Stimulated activated CD8-positive, alpha-beta memory T cell treated with anti-CD3 and anti-CD28 coated beads, Interleukin-4, amount 100 ng/mL, for 4 hours (primary cell): ENCODE measurements around the gene OBI1.

Experiments
- DNase-seq, 2 donors: peaks; one replicate each; pipeline ENCODE4 v3.0.0-alpha.2; 2020; ENCODE audit warnings: low read depth in 2 of 2, low spot score in 1 of 2

The OBI1 gene

DNA sequence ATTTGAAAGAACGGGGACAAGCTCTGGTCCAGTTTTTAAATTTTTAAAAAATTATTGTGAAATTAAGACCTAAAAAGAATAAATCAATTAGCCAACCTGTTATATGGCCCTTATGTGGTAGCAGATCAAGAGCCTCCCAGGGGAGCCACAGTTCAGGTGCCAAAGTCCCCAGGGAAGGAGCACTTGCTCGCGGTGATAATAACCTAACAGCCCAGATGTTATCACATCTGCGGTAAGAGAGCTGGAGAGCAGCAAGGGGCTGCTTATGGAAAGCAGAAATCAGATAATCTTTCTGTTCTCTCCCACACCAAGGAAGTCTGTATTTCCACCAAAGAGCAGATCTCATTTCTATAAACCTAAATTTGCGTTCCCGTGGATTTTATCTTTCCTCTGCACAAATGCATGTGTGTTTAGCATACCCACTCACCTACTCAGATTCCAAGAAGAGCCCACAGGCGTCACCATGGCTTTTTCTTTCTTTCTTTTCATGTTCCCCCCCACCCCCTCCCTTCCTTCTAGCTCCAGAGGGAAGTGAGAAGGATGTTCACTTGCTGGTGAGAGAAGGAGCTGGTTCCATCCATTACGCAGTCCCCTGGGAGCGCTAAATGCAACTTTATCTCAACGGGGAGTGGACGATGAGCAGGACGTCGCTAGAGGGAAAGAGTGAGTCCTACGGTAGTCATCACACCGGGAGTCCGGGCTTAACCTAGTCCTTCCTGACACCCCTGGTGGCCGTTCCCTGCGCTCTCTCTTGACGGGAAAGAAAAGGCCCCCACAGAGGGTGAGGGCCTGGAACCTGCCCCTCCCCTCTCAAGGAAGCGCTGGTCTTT, 54.0 kb downstream of the OBI1 start:
- no peak for DNase-seq

DNA sequence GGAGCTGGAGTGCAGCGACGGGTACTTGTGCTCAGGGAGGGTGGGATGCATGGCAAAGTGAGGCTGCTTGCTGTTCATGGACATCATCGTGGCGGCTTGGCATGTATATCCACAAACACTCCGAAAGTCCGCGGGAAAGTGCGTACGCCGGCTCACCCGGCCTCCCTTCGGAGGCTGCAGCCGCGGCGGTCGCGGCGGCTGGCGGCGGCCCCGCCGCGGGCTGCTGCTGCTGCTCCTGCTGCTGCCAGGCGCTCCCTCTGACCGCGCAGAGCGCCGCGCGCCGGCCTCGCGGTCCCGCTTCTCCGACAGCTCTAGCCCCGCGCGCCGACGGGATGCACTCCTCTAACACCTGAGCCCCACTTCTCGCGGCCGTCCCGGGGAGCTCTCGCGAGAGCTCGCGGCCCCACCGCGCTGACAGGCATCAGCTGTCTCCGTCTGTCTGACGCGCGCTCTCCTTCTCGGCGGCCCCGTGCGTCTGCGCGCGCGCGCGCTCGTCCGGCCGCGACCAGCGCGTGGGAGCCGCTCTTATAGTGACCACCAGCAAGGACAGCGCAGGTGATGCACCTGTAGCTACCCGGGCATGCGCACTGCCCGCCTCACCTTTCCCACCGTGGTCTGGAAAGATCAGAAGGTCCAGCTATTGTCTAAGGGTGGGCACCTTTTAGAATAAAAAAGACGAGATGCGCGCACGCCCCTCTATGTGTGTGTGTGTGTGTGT, 55.6 kb downstream of the OBI1 start, which contains the start of gene POU4F1:
POU4F1 (minus strand) TSS at position 313 of the 718 bp plus-strand sequence; CDS start at position 87, 226 bp downstream.
- DNase-seq = no peak

DNA sequence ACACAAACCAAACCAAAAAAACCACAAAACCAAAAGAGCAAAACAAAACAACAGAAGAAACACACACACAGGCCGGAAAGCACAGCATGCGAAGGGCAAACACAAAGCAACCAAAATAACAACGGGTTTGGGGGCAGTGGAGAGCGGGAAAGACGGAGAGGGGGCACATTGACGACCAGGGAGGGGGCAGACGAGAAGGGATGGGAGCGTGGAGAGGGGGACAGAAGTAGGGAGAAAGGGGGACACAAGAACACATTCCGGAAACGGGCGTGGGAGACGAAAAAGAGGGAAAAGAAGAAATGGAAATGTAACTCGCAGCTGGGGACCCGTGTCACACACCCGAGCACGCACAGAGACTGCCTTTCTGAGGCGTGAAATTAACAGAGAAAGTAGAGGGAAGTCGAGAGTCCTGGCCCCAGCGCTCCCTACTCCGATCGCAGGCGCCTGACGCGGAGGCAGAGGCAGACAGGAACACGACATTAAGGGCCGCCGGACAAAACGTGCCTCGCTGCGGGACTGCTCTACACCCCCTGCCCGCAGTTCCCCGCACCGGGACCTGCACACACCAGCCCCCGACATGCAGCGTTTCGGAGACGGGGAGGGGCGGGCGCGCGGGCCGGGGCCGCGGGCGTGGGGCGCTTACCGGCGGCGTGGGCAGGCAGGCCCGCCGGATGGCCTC, 56.3 kb downstream of the OBI1 start:
- no peak for DNase-seq

DNA sequence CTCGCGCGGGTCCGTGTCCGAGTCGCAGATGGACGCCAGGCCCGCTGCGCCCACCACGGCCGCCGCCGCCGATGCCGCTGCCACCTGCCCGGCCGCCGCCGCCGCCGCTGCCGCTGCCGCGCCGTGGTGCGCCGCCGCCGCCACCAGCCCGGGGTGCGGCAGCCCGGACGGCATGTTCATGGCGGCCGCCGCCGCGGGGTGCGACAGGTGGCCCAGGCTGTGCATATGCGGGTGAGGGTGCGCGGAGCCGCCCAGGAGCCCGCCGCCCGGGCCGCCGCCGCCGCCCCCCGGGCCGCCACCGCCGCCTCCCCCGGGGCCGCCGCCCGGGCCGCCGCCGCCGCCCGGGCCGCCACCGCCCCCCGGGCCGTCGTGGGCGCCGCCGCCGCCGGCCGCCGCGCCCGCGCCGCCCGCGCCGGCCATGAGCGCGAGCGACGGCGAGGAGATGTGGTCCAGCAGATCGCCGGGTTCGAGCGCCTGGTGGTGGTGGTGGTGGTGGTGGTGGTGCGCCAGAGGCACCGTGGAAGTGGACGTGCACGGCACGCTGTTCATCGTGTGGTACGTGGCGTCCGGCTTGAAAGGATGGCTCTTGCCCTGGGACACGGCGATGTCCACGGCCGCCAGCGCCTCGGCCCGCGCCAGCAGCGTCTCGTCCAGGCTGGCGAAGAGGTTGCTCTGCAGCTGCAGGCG, 56.9 kb downstream of the OBI1 start:
- no peak for DNase-seq

- no peak for DNase-seq
Measured at GRCh38 chr13:78601124-78601873, 57.7 kb downstream of the OBI1 start.

- DNase-seq = no peak
Measured at GRCh38 chr13:78600280-78600883, 58.6 kb downstream of the OBI1 start.

GRCh38 chr13:78599645-78600279, 59.2 kb downstream of the OBI1 start:
- DNase-seq = no peak

DNA sequence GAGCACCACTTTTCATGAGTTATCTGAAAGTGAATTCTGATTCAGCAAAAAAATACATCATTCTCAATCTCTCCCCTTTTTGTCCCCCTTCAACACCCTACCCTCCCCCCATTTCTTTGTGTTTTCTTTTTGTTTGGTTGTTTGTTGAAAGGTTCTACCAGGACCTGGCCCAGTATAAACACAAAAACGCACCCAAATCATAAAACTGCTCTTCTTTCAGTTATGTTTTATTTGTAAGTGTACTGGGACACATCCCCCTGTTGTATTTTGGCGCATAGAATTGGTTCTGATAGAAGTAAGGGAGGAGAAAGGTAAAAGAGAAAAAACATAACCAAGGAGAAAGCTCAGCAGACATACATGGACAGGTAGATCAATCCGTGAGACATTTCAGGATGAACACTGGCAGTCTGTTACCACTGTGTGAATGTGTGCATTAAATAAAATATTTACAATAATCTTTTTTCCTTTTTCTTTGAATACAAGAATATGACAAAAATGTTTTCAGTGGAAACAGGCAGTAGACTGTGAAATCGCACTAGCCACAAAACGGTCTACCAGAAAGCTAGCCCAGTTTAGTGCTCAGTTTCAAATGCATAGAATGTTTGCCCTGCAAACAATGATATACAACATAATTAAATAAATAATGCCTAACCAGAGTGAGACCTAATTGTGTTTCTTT, 59.9 kb downstream of the OBI1 start:
- no peak for DNase-seq

DNA sequence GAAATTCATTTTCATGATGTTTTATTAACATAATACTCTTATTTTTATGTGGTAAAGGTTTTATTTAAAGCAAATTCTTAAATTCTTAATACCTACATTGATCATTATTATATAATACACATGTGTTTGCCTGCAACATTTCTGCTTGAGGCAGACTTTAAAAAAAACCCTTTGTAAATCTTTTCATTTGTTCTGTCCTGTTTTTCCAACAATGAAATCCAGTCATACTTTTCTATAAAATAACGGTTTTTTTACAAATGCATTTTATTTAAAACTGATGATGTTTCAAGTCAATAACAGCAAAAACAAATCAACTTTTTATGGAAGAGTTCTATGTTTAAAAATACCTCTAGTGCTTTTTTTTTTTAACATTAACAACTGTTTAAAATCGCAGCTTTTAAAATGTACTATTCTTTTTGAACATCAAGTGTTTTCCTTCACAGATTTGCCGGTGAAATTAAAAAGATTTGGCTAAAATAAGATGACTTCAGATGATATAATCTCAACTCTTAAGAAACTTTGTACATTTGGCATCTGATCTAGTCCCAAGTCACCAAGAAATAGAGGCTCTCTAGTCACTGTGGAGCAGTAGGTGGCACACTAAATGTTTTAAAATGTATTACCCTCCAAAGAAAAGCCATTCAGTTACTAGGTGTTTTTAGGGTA, 60.7 kb downstream of the OBI1 start:
- DNase-seq = no peak

DNA sequence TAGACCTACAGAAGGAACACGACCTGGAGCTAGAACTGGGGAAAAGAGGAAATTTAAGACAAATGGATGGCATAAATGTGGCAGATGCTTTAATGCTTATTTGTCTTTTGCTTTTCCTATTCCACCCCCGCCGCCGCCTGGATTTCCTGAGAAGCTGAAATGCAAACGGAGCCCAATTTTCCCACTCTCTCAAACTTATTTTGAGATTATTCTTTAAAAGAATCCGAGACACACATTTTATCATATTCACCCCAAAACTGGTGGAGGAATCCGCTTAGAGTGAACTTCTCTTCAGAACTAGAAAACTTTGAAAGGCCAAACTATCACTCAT, 61.4 kb downstream of the OBI1 start:
- no peak for DNase-seq

DNA sequence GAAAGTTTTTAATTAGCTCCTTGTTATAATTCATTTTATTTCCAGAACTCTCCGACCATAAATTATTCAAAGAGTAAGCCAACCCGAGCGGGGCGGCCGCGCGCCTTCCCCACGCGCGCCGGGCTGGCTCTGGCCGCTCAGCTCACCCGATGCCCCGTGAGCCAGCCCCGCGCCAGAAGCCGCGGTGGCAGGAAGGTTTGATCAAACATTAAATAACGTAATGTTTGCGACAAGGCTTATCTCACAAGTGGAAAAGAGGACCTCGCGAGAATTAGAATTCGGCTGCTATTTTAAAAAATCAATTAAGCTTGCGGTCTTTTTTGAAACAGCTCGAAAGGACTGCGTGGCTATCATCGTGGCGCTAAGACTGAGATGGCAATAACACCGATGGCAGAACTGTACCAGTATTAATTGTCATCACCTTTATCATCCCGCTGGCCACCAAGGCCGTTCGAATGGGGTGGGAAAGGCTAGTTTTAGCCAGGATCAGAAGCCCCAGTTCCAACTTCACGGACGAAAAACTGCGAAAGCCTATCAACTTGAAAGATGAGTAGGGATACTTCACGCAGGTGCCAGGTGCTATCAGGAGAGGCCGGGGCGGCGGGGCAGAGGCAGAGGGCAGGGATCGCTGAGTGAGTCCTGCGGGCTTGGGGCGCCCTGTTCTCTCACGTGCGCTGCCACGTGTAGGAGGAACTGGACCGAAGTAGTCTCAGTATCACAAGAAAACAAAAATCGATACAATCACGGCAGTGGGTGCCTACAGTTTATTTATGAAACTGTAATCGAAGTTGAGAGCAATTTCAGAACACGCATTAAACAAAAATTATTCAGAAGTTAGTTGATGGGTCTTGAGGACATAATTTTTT, 62.0 kb downstream of the OBI1 start:
- no peak for DNase-seq

DNA sequence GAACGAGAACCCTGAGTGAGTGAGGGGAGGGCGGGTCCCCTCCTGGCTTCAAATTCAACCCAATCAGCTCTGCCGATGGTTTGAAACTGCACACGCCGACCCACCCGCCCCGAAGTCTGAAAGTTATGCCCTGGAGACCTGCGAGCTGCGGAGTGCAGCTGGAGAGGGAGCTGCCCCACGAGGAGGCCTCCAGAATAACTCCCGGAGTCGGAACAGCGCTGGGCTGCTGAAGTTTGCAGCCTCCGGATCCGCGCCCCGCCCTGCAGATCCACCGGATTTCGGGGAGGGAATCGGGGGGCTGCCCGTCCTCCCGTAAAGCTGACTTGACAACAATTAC, 62.6 kb downstream of the OBI1 start:
- no peak for DNase-seq

DNA sequence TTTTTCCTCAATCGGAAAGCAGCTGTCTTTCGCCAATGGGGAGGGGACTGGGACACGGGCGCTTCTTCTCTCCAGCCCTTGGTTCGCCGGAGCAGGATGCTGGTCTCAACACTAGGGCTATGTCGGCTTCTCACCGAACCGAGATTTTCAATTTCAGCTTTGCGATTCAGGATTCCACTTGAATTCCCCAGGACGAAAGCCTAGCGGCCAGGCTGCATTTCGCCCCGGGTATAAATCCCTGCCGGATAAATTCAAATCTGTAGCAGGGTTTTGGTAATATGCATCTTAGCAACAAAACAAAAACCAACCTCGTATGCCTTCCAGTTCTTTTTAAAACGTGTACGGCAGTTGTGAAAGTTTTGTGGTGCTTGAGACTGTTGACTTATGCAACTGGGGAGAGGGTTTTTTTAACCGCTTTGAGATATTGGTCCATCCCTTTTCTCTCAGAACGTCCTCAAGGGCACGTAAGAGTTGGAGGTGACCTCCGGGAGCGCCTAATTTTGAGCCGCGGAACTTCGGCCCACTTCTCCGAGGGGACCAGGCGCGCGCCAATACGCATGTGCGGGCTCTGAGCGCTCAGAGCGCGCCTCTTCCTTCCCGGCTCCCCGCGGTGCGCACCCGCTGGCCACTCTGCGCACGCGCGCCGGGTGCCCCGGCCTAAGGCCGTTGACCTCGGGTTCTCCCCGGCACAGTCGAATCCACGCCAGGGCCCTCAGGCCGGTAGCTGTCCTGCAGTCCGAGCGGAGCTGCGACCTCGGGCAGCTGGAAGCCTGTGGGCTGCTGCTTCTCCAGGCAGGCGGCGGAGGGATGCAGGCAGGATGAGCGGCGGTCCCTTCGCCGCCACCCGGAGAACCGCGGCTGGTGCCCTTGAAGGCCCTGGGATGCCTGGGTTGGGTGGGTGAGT, 63.2 kb downstream of the OBI1 start:
- no peak for DNase-seq

DNA sequence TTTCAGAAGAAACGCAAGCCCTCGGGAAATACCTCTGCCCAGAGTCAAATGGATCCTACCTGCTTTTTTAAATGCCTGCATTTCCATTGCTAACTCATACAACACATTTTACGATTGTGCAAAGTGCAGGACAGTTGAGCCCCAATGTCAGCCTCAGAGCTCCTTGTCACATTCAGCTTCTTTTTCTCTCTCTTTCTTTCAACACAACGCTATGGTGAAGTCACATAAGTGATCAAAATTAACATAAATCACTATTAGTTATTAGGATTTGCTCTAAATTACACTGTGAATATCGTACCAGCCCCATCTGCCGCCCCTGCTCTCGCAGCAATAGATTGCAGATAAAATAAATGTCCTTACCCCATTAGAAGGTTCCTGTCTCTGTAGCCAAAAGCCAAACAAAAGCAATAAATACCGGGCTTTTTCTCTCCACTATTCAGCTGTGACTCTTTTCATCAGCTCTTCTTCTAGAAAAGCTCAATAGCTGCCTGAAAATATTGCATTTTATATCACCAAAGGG, 64.4 kb downstream of the OBI1 start:
- DNase-seq = no peak

DNA sequence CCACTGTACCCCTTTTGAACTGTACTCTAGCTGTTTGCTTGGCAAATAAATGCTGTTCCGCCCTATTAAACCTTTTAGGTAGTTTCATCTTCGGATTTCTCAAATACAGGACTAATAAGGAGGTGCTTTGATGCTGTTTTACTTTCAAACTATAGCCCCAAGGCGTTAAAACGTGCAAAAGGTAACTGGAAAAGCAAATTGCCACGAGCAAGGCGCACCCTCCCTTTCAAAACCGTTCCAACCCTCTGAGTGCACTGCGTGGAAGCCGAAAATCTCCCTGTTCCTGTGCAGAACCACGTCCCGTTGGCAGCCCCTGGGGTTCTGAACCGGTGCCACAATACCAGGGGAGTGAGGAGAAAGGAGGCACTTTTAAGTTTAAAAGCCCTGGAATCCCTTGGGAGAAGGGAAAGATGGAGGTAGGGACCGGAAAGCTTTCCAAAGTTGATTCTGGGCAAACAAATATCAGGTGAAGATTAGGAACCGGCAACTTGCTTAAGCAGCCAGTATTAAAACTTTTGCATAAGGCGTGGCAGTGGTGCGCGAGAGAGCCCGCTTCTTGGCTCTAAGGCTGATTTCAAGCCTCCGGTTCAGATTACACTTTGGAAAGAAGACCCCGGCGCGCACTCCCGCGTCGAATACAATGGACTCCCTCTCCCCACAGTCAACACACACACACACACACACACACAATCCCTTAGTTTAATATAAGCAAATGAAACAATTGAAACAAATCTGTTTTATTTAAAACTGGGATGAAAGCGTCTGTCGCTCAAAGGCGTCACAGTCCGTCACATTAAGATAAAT, 65.1 kb downstream of the OBI1 start:
- no peak for DNase-seq

- DNase-seq = no peak
Measured at GRCh38 chr13:78593129-78593528, 65.8 kb downstream of the OBI1 start.
